ENCODE measurements around the gene WDFY4. TPM values are rescaled to one million over a fixed set of nuclear protein-coding genes. Genes with fewer than 3 reads are reported as not detected.

Gene WDFY4
- total RNA-seq, 1 experiment from 2014 or later: not detected

DNA sequence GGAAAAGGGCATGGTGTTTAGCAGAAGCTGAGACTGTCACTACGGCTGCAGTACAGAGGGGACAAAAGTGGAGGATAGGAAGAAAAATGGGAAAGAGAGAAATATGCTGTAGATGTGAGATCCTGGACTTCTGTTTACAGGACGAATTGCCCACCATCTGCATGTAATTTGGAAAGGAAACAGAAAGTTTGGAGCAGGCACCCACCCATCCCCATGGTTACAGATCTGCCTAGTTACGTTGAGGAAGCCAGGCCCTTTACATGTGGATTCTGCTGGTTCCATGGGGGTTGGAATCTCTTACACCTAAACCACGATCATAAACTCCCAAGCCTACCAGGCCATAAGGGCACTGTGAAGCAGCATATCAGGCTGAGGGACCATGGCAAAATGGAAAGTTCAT lies 84.3 kb downstream of the WDFY4 start:
- TF ChIP-seq, protein P1, sequence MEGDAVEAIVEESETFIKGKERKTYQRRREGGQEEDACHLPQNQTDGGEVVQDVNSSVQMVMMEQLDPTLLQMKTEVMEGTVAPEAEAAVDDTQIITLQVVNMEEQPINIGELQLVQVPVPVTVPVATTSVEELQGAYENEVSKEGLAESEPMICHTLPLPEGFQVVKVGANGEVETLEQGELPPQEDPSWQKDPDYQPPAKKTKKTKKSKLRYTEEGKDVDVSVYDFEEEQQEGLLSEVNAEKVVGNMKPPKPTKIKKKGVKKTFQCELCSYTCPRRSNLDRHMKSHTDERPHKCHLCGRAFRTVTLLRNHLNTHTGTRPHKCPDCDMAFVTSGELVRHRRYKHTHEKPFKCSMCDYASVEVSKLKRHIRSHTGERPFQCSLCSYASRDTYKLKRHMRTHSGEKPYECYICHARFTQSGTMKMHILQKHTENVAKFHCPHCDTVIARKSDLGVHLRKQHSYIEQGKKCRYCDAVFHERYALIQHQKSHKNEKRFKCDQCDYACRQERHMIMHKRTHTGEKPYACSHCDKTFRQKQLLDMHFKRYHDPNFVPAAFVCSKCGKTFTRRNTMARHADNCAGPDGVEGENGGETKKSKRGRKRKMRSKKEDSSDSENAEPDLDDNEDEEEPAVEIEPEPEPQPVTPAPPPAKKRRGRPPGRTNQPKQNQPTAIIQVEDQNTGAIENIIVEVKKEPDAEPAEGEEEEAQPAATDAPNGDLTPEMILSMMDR (conservative IDR thresholded peaks at IDR 0.05): no peak
- Histone ChIP-seq H2BK15ac (ENCODE audit: low read depth, low read length) (no peak overlapping the region), H4K20me1 (ENCODE audit: control insufficient read depth, insufficient read depth, insufficient read length) (peaks cover 2% of the 10 kb centered on the region), H2BK120ac (ENCODE audit: low read depth, low read length, poor library complexity, severe bottlenecking) (no peak overlapping the region), H3K23me2 (ENCODE audit: insufficient read length, low read depth, low read length, poor library complexity, severe bottlenecking) (no peaks in the 10 kb centered on the region), H4K5ac (ENCODE audit: insufficient read length, low read depth, low read length) (no peak overlapping the region), H2BK20ac (ENCODE audit: low read depth, low read length, poor library complexity, severe bottlenecking) (no peak overlapping the region), H3K9ac (ENCODE audit: extremely low read depth, insufficient read length, low read length) (no peak overlapping the region), H3K4ac (ENCODE audit: low read depth, low read length) (no peak overlapping the region), H3K4me1 (ENCODE audit: insufficient read depth, low read length) (peaks cover 2% of the 10 kb centered on the region; the same call in 1 of the 2 replicates), H4K91ac (ENCODE audit: insufficient read length, low read depth, low read length) (no peak overlapping the region), H4K8ac (replicated peaks; ENCODE audit: insufficient read length, low read depth, low read length) (no peak overlapping the region), H2AFZ (ENCODE audit: low read length) (no peak overlapping the region), H2AK5ac (ENCODE audit: insufficient read length, low read length) (no peak overlapping the region), H3K23ac (ENCODE audit: insufficient read length, low read depth, low read length) (no peak overlapping the region), H3K27ac (ENCODE audit: insufficient read length, low read depth, low read length) (no peak overlapping the region), H3K79me2 (ENCODE audit: insufficient read depth, low read length) (no peaks in the 10 kb centered on the region), H3K9me3 (ENCODE audit: control insufficient read depth, low read depth, low read length) (no peaks in the 10 kb centered on the region), H2BK5ac (ENCODE audit: insufficient read length, low read length) (no peak overlapping the region), H3K14ac (ENCODE audit: insufficient read depth, low read length) (no peak overlapping the region), H3K4me2 (ENCODE audit: insufficient read depth, insufficient read length, low read length) (no peak overlapping the region), H3K18ac (ENCODE audit: insufficient read length, low read depth, low read length) (no peak overlapping the region), H2BK12ac (ENCODE audit: insufficient read length, low read depth, low read length) (no peak overlapping the region), H3K56ac (ENCODE audit: insufficient read length, low read depth, low read length) (no peak overlapping the region), H3K27me3 (ENCODE audit: insufficient read depth, low read length) (no peaks in the 10 kb centered on the region), H3T11ph (ENCODE audit: low read length) (no peak overlapping the region), H3K79me1 (ENCODE audit: insufficient read depth, low read depth, low read length, poor library complexity, severe bottlenecking) (no peaks in the 10 kb centered on the region)
- Mint-ChIP-seq H3K4me3 (no peak overlapping the region), H3K9me3 (no peaks in the 10 kb centered on the region; a peak in 1 of 5 replicates), H3K27me3 (ENCODE audit: low read depth) (peaks cover 2% of the 10 kb centered on the region; the same call in 1 of the 2 replicates), H3K36me3 (ENCODE audit: insufficient read depth in 1 of 3, low read depth in 3 of 3) (no peaks in the 10 kb centered on the region), H3K27ac (no peak overlapping the region), H3K4me1 (peaks cover 17 to 18% of the 10 kb centered on the region in 2 experiments)
- WGBS (ENCODE audit: extremely low coverage, insufficient read length, low lambda C conversion rate): no CpG with 5 or more reads among the region's 4 CpGs
- no peak for DNase-seq

Data from H9 (cell line).